ENCODE data around the gene FN1. TPM values are rescaled to one million over a fixed set of nuclear protein-coding genes. Genes with fewer than 3 reads are reported as not detected.

The FN1 gene
- total RNA-seq, 1 donor from 2014 or later: not detected

GRCh38 chr2:215320679-215321078 is 115.2 kb downstream of the FN1 start:
- peaks cover 11% of the 10 kb centered on the region for H3K4me1 Mint-ChIP-seq
- H3K27me3 Mint-ChIP-seq: no peaks in the 10 kb centered on the region
- H3K27ac Mint-ChIP-seq: no peak overlapping the region
- no peak overlapping the region for H3K4me3 Mint-ChIP-seq
- peaks cover 75% of the 10 kb centered on the region for H3K36me3 Mint-ChIP-seq (ENCODE audit: low read depth)
- ChIA-PET POLR2A (interaction anchor here (1.0 kb wide), 1 partner anchor 9 kb away, joined by 3 read pairs; the partner anchor contains the start of gene ATIC), CTCF (no interaction called here)
- no peak for DNase-seq
- TF ChIP-seq CTCF (IDR thresholded peaks at IDR 0.05): no peak
- no peaks in the 10 kb centered on the region for H3K9me3 Mint-ChIP-seq
- intact Hi-C loops (cut with micrococcal nuclease): no loop called here
- ATAC-seq (ENCODE audit: low read depth): no peak

GRCh38 chr2:215320102-215320501 is 115.8 kb downstream of the FN1 start:
- intact Hi-C loops (cut with micrococcal nuclease): no loop called here
- Mint-ChIP-seq H3K27me3 (no peaks in the 10 kb centered on the region), H3K4me1 (peaks cover 12% of the 10 kb centered on the region), H3K4me3 (no peak overlapping the region), H3K36me3 (ENCODE audit: low read depth) (peaks cover 75% of the 10 kb centered on the region), H3K27ac (no peak overlapping the region), H3K9me3 (no peaks in the 10 kb centered on the region)
- no peak for DNase-seq
- POLR2A ChIA-PET: interaction anchor here (1.0 kb wide), 1 partner anchor 8 kb away, joined by 3 read pairs; the partner anchor contains the start of gene ATIC
- CTCF ChIA-PET: no interaction called here
- TF ChIP-seq CTCF (IDR thresholded peaks at IDR 0.05): no peak
- no peak for ATAC-seq (ENCODE audit: low read depth)

GRCh38 chr2:215319500-215319899 is 116.4 kb downstream of the FN1 start:
- intact Hi-C loops (cut with micrococcal nuclease): no loop called here
- Mint-ChIP-seq H3K27me3 (no peaks in the 10 kb centered on the region), H3K4me1 (peaks cover 16% of the 10 kb centered on the region), H3K27ac (no peak overlapping the region), H3K4me3 (no peak overlapping the region), H3K36me3 (ENCODE audit: low read depth) (peaks cover 77% of the 10 kb centered on the region), H3K9me3 (no peaks in the 10 kb centered on the region)
- DNase-seq (no peak), ATAC-seq (ENCODE audit: low read depth) (no peak)
- no peak for TF ChIP-seq CTCF (IDR thresholded peaks at IDR 0.05)
- CTCF ChIA-PET: no interaction called here
- POLR2A ChIA-PET: no interaction called here

- DNase-seq (no peak), ATAC-seq (ENCODE audit: low read depth) (no peak)
- intact Hi-C loops (cut with micrococcal nuclease): no loop called here
- Mint-ChIP-seq H3K27ac (no peak overlapping the region), H3K4me3 (no peak overlapping the region), H3K9me3 (no peaks in the 10 kb centered on the region), H3K36me3 (ENCODE audit: low read depth) (peaks cover 70% of the 10 kb centered on the region), H3K27me3 (no peaks in the 10 kb centered on the region), H3K4me1 (peaks cover 36% of the 10 kb centered on the region)
- no peak for TF ChIP-seq CTCF (IDR thresholded peaks at IDR 0.05)
- ChIA-PET POLR2A (no interaction called here), CTCF (no interaction called here)
Observed at GRCh38 chr2:215316336-215316735, 119.5 kb downstream of the FN1 start.

- Mint-ChIP-seq H3K4me1 (peaks cover 36% of the 10 kb centered on the region), H3K4me3 (no peak overlapping the region), H3K27ac (no peak overlapping the region), H3K27me3 (no peaks in the 10 kb centered on the region), H3K9me3 (no peaks in the 10 kb centered on the region), H3K36me3 (ENCODE audit: low read depth) (peaks cover 60% of the 10 kb centered on the region)
- POLR2A ChIA-PET: no interaction called here
- intact Hi-C loops (cut with micrococcal nuclease): no loop called here
- DNase-seq (no peak), ATAC-seq (ENCODE audit: low read depth) (no peak)
- CTCF ChIA-PET: no interaction called here
- TF ChIP-seq CTCF (IDR thresholded peaks at IDR 0.05): no peak
Observed at GRCh38 chr2:215315301-215315700, 120.6 kb downstream of the FN1 start.
